ENCODE results near the gene ZBTB25. TPM values are rescaled to one million over a fixed set of nuclear protein-coding genes. Genes with fewer than 3 reads are reported as not detected.

The ZBTB25 gene
- total RNA-seq, 2 experiments from 2014 or later = 18.4 to 35.4 TPM

GRCh38 chr14:64541972-64542835 is 38.6 kb upstream of the ZBTB25 start:
- CTCF ChIA-PET (ENCODE audit: unreplicated experiment) = no interaction called here
- DNase-seq (ENCODE audit: low spot score) = no peak
- H3K27ac ChIP-seq (ENCODE audit: low read depth, low read length, poor library complexity, severe bottlenecking) = no peak overlapping the region
- intact Hi-C loops (cut with micrococcal nuclease; ENCODE audit: unreplicated experiment) = loop anchor here (2.0 kb wide), 1 partner anchor 95 kb away; no protein-coding TSS in a partner anchor
- H2AFZ ChIP-seq (ENCODE audit: low read length) = no peak overlapping the region
- H3K36me3 ChIP-seq (ENCODE audit: insufficient read depth, low read length) = no peaks in the 10 kb centered on the region
- no peaks in the 10 kb centered on the region for H3K79me2 ChIP-seq (ENCODE audit: insufficient read depth, low read depth, low read length)
- TF ChIP-seq EZH2phosphoT487 (IDR thresholded peaks at IDR 0.05; ENCODE audit: borderline replicate concordance, low read depth, low read length) (no peak), CTCF (conservative IDR thresholded peaks at IDR 0.05; ENCODE audit: low read length) (no peak)
- H3K4me3 ChIP-seq (ENCODE audit: low read depth, low read length, poor library complexity, severe bottlenecking) = no peak overlapping the region
- no peaks in the 10 kb centered on the region for H3K9me3 ChIP-seq (ENCODE audit: low read length)
- POLR2A ChIA-PET = interaction anchor here (0.6 kb wide), 1 partner anchor 11 kb away, joined by 3 read pairs; no protein-coding TSS in a partner anchor
- H3K4me1 ChIP-seq (ENCODE audit: insufficient read depth, low read length, poor library complexity, severe bottlenecking) = peaks cover 3% of the 10 kb centered on the region
- BruUV-seq (replicated peaks) = no TSS peak
- H4K20me1 ChIP-seq (ENCODE audit: insufficient read depth, low read length) = no peaks in the 10 kb centered on the region
- H3K4me2 ChIP-seq (ENCODE audit: low read length) = no peak overlapping the region
- no peaks in the 10 kb centered on the region for H3K9me2 ChIP-seq (ENCODE audit: insufficient read depth, low read length)

- no peak for DNase-seq (ENCODE audit: low spot score)
- Histone ChIP-seq H3K27ac (ENCODE audit: low read depth, low read length, poor library complexity, severe bottlenecking) (no peak overlapping the region), H3K9me2 (ENCODE audit: insufficient read depth, low read length) (no peaks in the 10 kb centered on the region), H3K36me3 (ENCODE audit: insufficient read depth, low read length) (no peaks in the 10 kb centered on the region), H3K4me3 (ENCODE audit: low read depth, low read length, poor library complexity, severe bottlenecking) (no peak overlapping the region), H2AFZ (ENCODE audit: low read length) (no peak overlapping the region), H3K4me1 (ENCODE audit: insufficient read depth, low read length, poor library complexity, severe bottlenecking) (peaks cover 3% of the 10 kb centered on the region), H3K9me3 (ENCODE audit: low read length) (no peaks in the 10 kb centered on the region), H4K20me1 (ENCODE audit: insufficient read depth, low read length) (no peaks in the 10 kb centered on the region), H3K4me2 (ENCODE audit: low read length) (no peak overlapping the region), H3K79me2 (ENCODE audit: insufficient read depth, low read depth, low read length) (no peaks in the 10 kb centered on the region)
- TF ChIP-seq CTCF (conservative IDR thresholded peaks at IDR 0.05; ENCODE audit: low read length) (no peak), EZH2phosphoT487 (IDR thresholded peaks at IDR 0.05; ENCODE audit: borderline replicate concordance, low read depth, low read length) (no peak)
- BruUV-seq (replicated peaks) = no TSS peak
- CTCF ChIA-PET (ENCODE audit: unreplicated experiment) = no interaction called here
- POLR2A ChIA-PET = interaction anchor here (0.6 kb wide), 1 partner anchor 12 kb away, joined by 3 read pairs; no protein-coding TSS in a partner anchor
- intact Hi-C loops (cut with micrococcal nuclease; ENCODE audit: unreplicated experiment) = loop anchor here (2.0 kb wide), 1 partner anchor 95 kb away; no protein-coding TSS in a partner anchor
Observed at GRCh38 chr14:64541261-64541971, 37.8 kb upstream of the ZBTB25 start.

All from OCI-LY7 (cell line).